ENCODE results near the gene PDXK. TPM values are rescaled to one million over a fixed set of nuclear protein-coding genes. Genes with fewer than 3 reads are reported as not detected.

PDXK gene
- total RNA-seq, 2 donors from 2014 or later = 33.7 to 68.9 TPM

GRCh38 chr21:43770066-43770655 lies 51.2 kb downstream of the PDXK start:
- intact Hi-C loops (cut with DNase I) = no loop called here
- DNase-seq = no peak
- WGBS, 2 donors = 80 to 82% methylated on average over 21 of the region's 21 CpGs

GRCh38 chr21:43771199-43771675 lies 52.3 kb downstream of the PDXK start:
- ATAC-seq = no peak
- H3K4me3 ChIP-seq = no peak overlapping the region
- no peak overlapping the region for H3K27ac ChIP-seq
- H3K4me1 ChIP-seq = peaks cover 31% of the 10 kb centered on the region
- WGBS, 2 donors = 65 to 69% methylated on average over 13 of the region's 13 CpGs
- no peaks in the 10 kb centered on the region for H3K27me3 ChIP-seq
- DNase-seq = no peak
- H3K36me3 ChIP-seq (replicated peaks in 1 of 2; ENCODE audit: insufficient read depth in 1 of 2, low read depth in 2 of 2) = peaks cover 0 to 2% of the 10 kb centered on the region in 2 donors
- H3K9me3 ChIP-seq = no peaks in the 10 kb centered on the region
- intact Hi-C loops (cut with DNase I) = no loop called here
- TF ChIP-seq CTCF (IDR thresholded peaks at IDR 0.05) = no peak
- TF ChIP-seq POLR2A (IDR thresholded peaks at IDR 0.05) = no peak

More at GRCh38 chr21:43770066-43770655, 51.2 kb downstream of the PDXK start:
- H3K27ac ChIP-seq = no peak overlapping the region
- no peak for ATAC-seq
- H3K36me3 ChIP-seq (replicated peaks in 1 of 2; ENCODE audit: insufficient read depth in 1 of 2, low read depth in 2 of 2) = peaks cover 0 to 2% of the 10 kb centered on the region in 2 donors
- TF ChIP-seq POLR2A (IDR thresholded peaks at IDR 0.05) = no peak
- TF ChIP-seq CTCF (IDR thresholded peaks at IDR 0.05) = no peak
- no peaks in the 10 kb centered on the region for H3K9me3 ChIP-seq
- H3K4me1 ChIP-seq = peaks cover 24% of the 10 kb centered on the region
- H3K4me3 ChIP-seq = no peak overlapping the region
- no peaks in the 10 kb centered on the region for H3K27me3 ChIP-seq

- TF ChIP-seq POLR2A (IDR thresholded peaks at IDR 0.05) = no peak
- TF ChIP-seq CTCF (IDR thresholded peaks at IDR 0.05) = no peak
- intact Hi-C loops (cut with DNase I) = no loop called here
- Histone ChIP-seq H3K4me3 (no peak overlapping the region), H3K9me3 (no peaks in the 10 kb centered on the region), H3K27me3 (no peaks in the 10 kb centered on the region), H3K4me1 (peaks cover 28% of the 10 kb centered on the region), H3K36me3 (replicated peaks in 1 of 2; ENCODE audit: insufficient read depth in 1 of 2, low read depth in 2 of 2) (peaks cover 0 to 2% of the 10 kb centered on the region in 2 donors), H3K27ac (no peak overlapping the region)
- ATAC-seq = no peak
- DNase-seq = no peak
- 81 to 82% methylated on average over 13 of the region's 13 CpGs for WGBS, 2 donors
These were observed 52.9 kb downstream of the PDXK start for GRCh38 chr21:43771698-43772424.

GRCh38 chr21:43772425-43772821 lies 53.5 kb downstream of the PDXK start:
- no peak overlapping the region for H3K27ac ChIP-seq
- no peaks in the 10 kb centered on the region for H3K9me3 ChIP-seq
- H3K4me1 ChIP-seq = peaks cover 23% of the 10 kb centered on the region
- TF ChIP-seq CTCF (IDR thresholded peaks at IDR 0.05) (no peak), POLR2A (IDR thresholded peaks at IDR 0.05) (no peak)
- ATAC-seq (no peak), DNase-seq (no peak)
- peaks cover 0 to 2% of the 10 kb centered on the region in 2 donors for H3K36me3 ChIP-seq (replicated peaks in 1 of 2; ENCODE audit: insufficient read depth in 1 of 2, low read depth in 2 of 2)
- WGBS, 2 donors = 77% methylated on average over 6 of the region's 6 CpGs
- intact Hi-C loops (cut with DNase I) = no loop called here
- no peaks in the 10 kb centered on the region for H3K27me3 ChIP-seq
- H3K4me3 ChIP-seq = no peak overlapping the region

Measured in body of pancreas (tissue), 4 donors.